ENCODE results near the gene SPANXN3. TPM values are rescaled to one million over a fixed set of nuclear protein-coding genes. Genes with fewer than 3 reads are reported as not detected.

The SPANXN3 gene
- total RNA-seq, 2 donors from 2014 or later = not detected

- no peak overlapping the region for H3K4me3 ChIP-seq (ENCODE audit: low read length)
- DNase-seq = no peak
- peaks cover 30% of the 10 kb centered on the region for H3K9me3 Mint-ChIP-seq
- no peaks in the 10 kb centered on the region for H3K36me3 Mint-ChIP-seq (ENCODE audit: low read depth)
- H3K4me1 ChIP-seq (ENCODE audit: control insufficient read depth, insufficient read depth, low read length) = no peaks in the 10 kb centered on the region
- no peaks in the 10 kb centered on the region for H3K27me3 Mint-ChIP-seq (ENCODE audit: insufficient read depth)
- TF ChIP-seq CTCF (conservative IDR thresholded peaks at IDR 0.05) = no peak
- H3K27ac Mint-ChIP-seq = no peak overlapping the region
- H3K27me3 ChIP-seq (ENCODE audit: control insufficient read depth, insufficient read depth, low read length, poor library complexity, severe bottlenecking) = no peaks in the 10 kb centered on the region
- peaks cover 5% of the 10 kb centered on the region for H3K9me3 ChIP-seq (ENCODE audit: control insufficient read depth, low read length)
- H3K4me3 Mint-ChIP-seq = no peak overlapping the region
- no peak overlapping the region for H3K27ac ChIP-seq (ENCODE audit: low read depth, low read length)
- no peaks in the 10 kb centered on the region for H3K36me3 ChIP-seq (ENCODE audit: control insufficient read depth, insufficient read depth, low read length)
- no peaks in the 10 kb centered on the region for H3K4me1 Mint-ChIP-seq
- no peak overlapping the region for H3K9ac ChIP-seq (ENCODE audit: extremely low read depth, low read length, poor library complexity, severe bottlenecking)
- 88% methylated on average over 8 of the region's 8 CpGs; no CpG with 5 or more reads in 1 of the 2 experiments for WGBS, 2 experiments (ENCODE audit: insufficient coverage in 1 of 2, insufficient read length in 1 of 2)
Observed at GRCh38 chrX:143486105-143486504, 31.2 kb downstream of the SPANXN3 start.

GRCh38 chrX:143476751-143477150, 40.5 kb downstream of the SPANXN3 start:
- H3K9me3 ChIP-seq (ENCODE audit: control insufficient read depth, low read length) = peaks cover 13% of the 10 kb centered on the region
- DNase-seq = no peak
- no peak overlapping the region for H3K27ac ChIP-seq (ENCODE audit: low read depth, low read length)
- H3K27me3 Mint-ChIP-seq (ENCODE audit: insufficient read depth) = no peaks in the 10 kb centered on the region
- no peaks in the 10 kb centered on the region for H3K4me1 ChIP-seq (ENCODE audit: control insufficient read depth, insufficient read depth, low read length)
- no peak overlapping the region for H3K4me3 ChIP-seq (ENCODE audit: low read length)
- no peaks in the 10 kb centered on the region for H3K36me3 ChIP-seq (ENCODE audit: control insufficient read depth, insufficient read depth, low read length)
- no peak overlapping the region for H3K4me3 Mint-ChIP-seq
- no peak overlapping the region for H3K27ac Mint-ChIP-seq
- no peak overlapping the region for H3K9ac ChIP-seq (ENCODE audit: extremely low read depth, low read length, poor library complexity, severe bottlenecking)
- H3K36me3 Mint-ChIP-seq (ENCODE audit: low read depth) = no peaks in the 10 kb centered on the region
- peaks cover 39% of the 10 kb centered on the region for H3K9me3 Mint-ChIP-seq
- H3K4me1 Mint-ChIP-seq = no peaks in the 10 kb centered on the region
- H3K27me3 ChIP-seq (ENCODE audit: control insufficient read depth, insufficient read depth, low read length, poor library complexity, severe bottlenecking) = no peaks in the 10 kb centered on the region
- WGBS, 2 experiments (ENCODE audit: insufficient coverage in 1 of 2, insufficient read length in 1 of 2) = 50 to 69% methylated on average over 2 to 4 of the region's 4 CpGs
- no peak for TF ChIP-seq CTCF (conservative IDR thresholded peaks at IDR 0.05)

GRCh38 chrX:143472347-143472938, 44.8 kb downstream of the SPANXN3 start:
- Histone ChIP-seq H3K4me3 (ENCODE audit: low read length) (no peak overlapping the region), H3K4me1 (ENCODE audit: control insufficient read depth, insufficient read depth, low read length) (no peaks in the 10 kb centered on the region), H3K36me3 (ENCODE audit: control insufficient read depth, insufficient read depth, low read length) (no peaks in the 10 kb centered on the region), H3K27me3 (ENCODE audit: control insufficient read depth, insufficient read depth, low read length, poor library complexity, severe bottlenecking) (no peaks in the 10 kb centered on the region), H3K27ac (ENCODE audit: low read depth, low read length) (no peak overlapping the region), H3K9me3 (ENCODE audit: control insufficient read depth, low read length) (peaks cover 7% of the 10 kb centered on the region), H3K9ac (ENCODE audit: extremely low read depth, low read length, poor library complexity, severe bottlenecking) (no peak overlapping the region)
- TF ChIP-seq CTCF (conservative IDR thresholded peaks at IDR 0.05) = no peak
- Mint-ChIP-seq H3K9me3 (peaks cover 57% of the 10 kb centered on the region), H3K36me3 (ENCODE audit: low read depth) (no peaks in the 10 kb centered on the region), H3K4me1 (no peaks in the 10 kb centered on the region), H3K27me3 (ENCODE audit: insufficient read depth) (no peaks in the 10 kb centered on the region), H3K27ac (no peak overlapping the region), H3K4me3 (no peak overlapping the region)
- DNase-seq = no peak
- no CpG with 5 or more reads among the region's 1 CpG for WGBS, 2 experiments (ENCODE audit: insufficient coverage in 1 of 2, insufficient read length in 1 of 2)
